ENCODE results near the gene FBXL13. TPM values are rescaled to one million over a fixed set of nuclear protein-coding genes. Genes with fewer than 3 reads are reported as not detected.

The FBXL13 gene
- total RNA-seq, 1 donor = 1.9 TPM

GRCh38 chr7:102935450-102936115 lies 139.0 kb downstream of the FBXL13 start:
- Histone ChIP-seq H3K4me1 (ENCODE audit: insufficient read depth, low read length) (peaks cover 6% of the 10 kb centered on the region), H3K9me3 (ENCODE audit: low read depth, low read length) (no peaks in the 10 kb centered on the region), H3K4me3 (ENCODE audit: low read length) (no peak overlapping the region), H3K27me3 (ENCODE audit: insufficient read depth, low read length) (no peaks in the 10 kb centered on the region)

- H3K27me3 ChIP-seq (ENCODE audit: insufficient read depth, low read length) = no peaks in the 10 kb centered on the region
- no peaks in the 10 kb centered on the region for H3K9me3 ChIP-seq (ENCODE audit: low read depth, low read length)
- no peak overlapping the region for H3K4me3 ChIP-seq (ENCODE audit: low read length)
- H3K4me1 ChIP-seq (ENCODE audit: insufficient read depth, low read length) = peaks cover 6% of the 10 kb centered on the region
Measured at GRCh38 chr7:102934701-102935100, 139.9 kb downstream of the FBXL13 start.

- Histone ChIP-seq H3K4me3 (ENCODE audit: low read length) (no peak overlapping the region), H3K27me3 (ENCODE audit: insufficient read depth, low read length) (no peaks in the 10 kb centered on the region), H3K9me3 (ENCODE audit: low read depth, low read length) (no peaks in the 10 kb centered on the region), H3K4me1 (ENCODE audit: insufficient read depth, low read length) (peaks cover 6% of the 10 kb centered on the region)
Measured at GRCh38 chr7:102934239-102934638, 140.4 kb downstream of the FBXL13 start.

- Histone ChIP-seq H3K27me3 (ENCODE audit: insufficient read depth, low read length) (no peaks in the 10 kb centered on the region), H3K4me1 (ENCODE audit: insufficient read depth, low read length) (peaks cover 6% of the 10 kb centered on the region), H3K9me3 (ENCODE audit: low read depth, low read length) (no peaks in the 10 kb centered on the region), H3K4me3 (ENCODE audit: low read length) (no peak overlapping the region)
Measured at GRCh38 chr7:102933763-102934162, 140.8 kb downstream of the FBXL13 start.

- Histone ChIP-seq H3K9me3 (ENCODE audit: low read depth, low read length) (no peaks in the 10 kb centered on the region), H3K27me3 (ENCODE audit: insufficient read depth, low read length) (no peaks in the 10 kb centered on the region), H3K4me1 (ENCODE audit: insufficient read depth, low read length) (peaks cover 6% of the 10 kb centered on the region), H3K4me3 (ENCODE audit: low read length) (no peak overlapping the region)
Measured at GRCh38 chr7:102931757-102932156, 142.8 kb downstream of the FBXL13 start.

- H3K4me3 ChIP-seq (ENCODE audit: low read length) = no peak overlapping the region
- H3K4me1 ChIP-seq (ENCODE audit: insufficient read depth, low read length) = no peaks in the 10 kb centered on the region
- no peaks in the 10 kb centered on the region for H3K27me3 ChIP-seq (ENCODE audit: insufficient read depth, low read length)
- H3K9me3 ChIP-seq (ENCODE audit: low read depth, low read length) = no peaks in the 10 kb centered on the region
Measured at GRCh38 chr7:102927312-102927933, 147.2 kb downstream of the FBXL13 start.

GRCh38 chr7:102926783-102927140 lies 147.8 kb downstream of the FBXL13 start:
- no peak overlapping the region for H3K4me3 ChIP-seq (ENCODE audit: low read length)
- H3K4me1 ChIP-seq (ENCODE audit: insufficient read depth, low read length) = no peaks in the 10 kb centered on the region
- H3K27me3 ChIP-seq (ENCODE audit: insufficient read depth, low read length) = no peaks in the 10 kb centered on the region
- no peaks in the 10 kb centered on the region for H3K9me3 ChIP-seq (ENCODE audit: low read depth, low read length)

- Histone ChIP-seq H3K4me3 (ENCODE audit: low read length) (no peak overlapping the region), H3K27me3 (ENCODE audit: insufficient read depth, low read length) (no peaks in the 10 kb centered on the region), H3K9me3 (ENCODE audit: low read depth, low read length) (no peaks in the 10 kb centered on the region), H3K4me1 (ENCODE audit: insufficient read depth, low read length) (no peaks in the 10 kb centered on the region)
Measured at GRCh38 chr7:102925976-102926782, 148.4 kb downstream of the FBXL13 start.

- Histone ChIP-seq H3K27me3 (ENCODE audit: insufficient read depth, low read length) (no peaks in the 10 kb centered on the region), H3K4me3 (ENCODE audit: low read length) (no peak overlapping the region), H3K9me3 (ENCODE audit: low read depth, low read length) (no peaks in the 10 kb centered on the region), H3K4me1 (ENCODE audit: insufficient read depth, low read length) (no peaks in the 10 kb centered on the region)
Measured at GRCh38 chr7:102918845-102919244, 155.8 kb downstream of the FBXL13 start.

- Histone ChIP-seq H3K4me1 (ENCODE audit: insufficient read depth, low read length) (peaks cover 4% of the 10 kb centered on the region), H3K27me3 (ENCODE audit: insufficient read depth, low read length) (no peaks in the 10 kb centered on the region), H3K9me3 (ENCODE audit: low read depth, low read length) (no peaks in the 10 kb centered on the region), H3K4me3 (ENCODE audit: low read length) (no peak overlapping the region)
Measured at GRCh38 chr7:102917436-102918353, 156.9 kb downstream of the FBXL13 start.

- Histone ChIP-seq H3K4me3 (ENCODE audit: low read length) (no peak overlapping the region), H3K9me3 (ENCODE audit: low read depth, low read length) (no peaks in the 10 kb centered on the region), H3K4me1 (ENCODE audit: insufficient read depth, low read length) (peaks cover 6% of the 10 kb centered on the region), H3K27me3 (ENCODE audit: insufficient read depth, low read length) (no peaks in the 10 kb centered on the region)
Measured at GRCh38 chr7:102916881-102917280, 157.7 kb downstream of the FBXL13 start.

GRCh38 chr7:102916426-102916825 lies 158.2 kb downstream of the FBXL13 start:
- H3K4me3 ChIP-seq (ENCODE audit: low read length) = no peak overlapping the region

GRCh38 chr7:102914585-102914984 lies 160.0 kb downstream of the FBXL13 start:
- Histone ChIP-seq H3K4me1 (ENCODE audit: insufficient read depth, low read length) (peaks cover 6% of the 10 kb centered on the region), H3K4me3 (ENCODE audit: low read length) (no peak overlapping the region), H3K27me3 (ENCODE audit: insufficient read depth, low read length) (no peaks in the 10 kb centered on the region), H3K9me3 (ENCODE audit: low read depth, low read length) (no peaks in the 10 kb centered on the region)

More at GRCh38 chr7:102916426-102916825, 158.2 kb downstream of the FBXL13 start:
- H3K9me3 ChIP-seq (ENCODE audit: low read depth, low read length) = no peaks in the 10 kb centered on the region
- H3K27me3 ChIP-seq (ENCODE audit: insufficient read depth, low read length) = no peaks in the 10 kb centered on the region
- peaks cover 6% of the 10 kb centered on the region for H3K4me1 ChIP-seq (ENCODE audit: insufficient read depth, low read length)

- Histone ChIP-seq H3K27me3 (ENCODE audit: insufficient read depth, low read length) (no peaks in the 10 kb centered on the region), H3K9me3 (ENCODE audit: low read depth, low read length) (no peaks in the 10 kb centered on the region), H3K4me3 (ENCODE audit: low read length) (no peak overlapping the region), H3K4me1 (ENCODE audit: insufficient read depth, low read length) (peaks cover 6% of the 10 kb centered on the region)
Measured at GRCh38 chr7:102913826-102914225, 160.8 kb downstream of the FBXL13 start.
